T-helper 1 cell treated with Interleukin-12 subunit alpha and Interleukin-12 subunit beta and Interleukin-4 antibody, amounts not matched to agents 30 ng/mL and 1 ng/mL, for 36 hours (primary cell): ENCODE measurements around the gene MT1M. TPM values are rescaled to one million over a fixed set of nuclear protein-coding genes. Genes with fewer than 3 reads are reported as not detected.
"Not testable (repeated sequence)": the region's sequence is repeated elsewhere in the genome, so short reads cannot be mapped to it uniquely, and the experiment has no call there.

ENCODE experiments used
- intact Hi-C: fragments of 100-400 bp; cut with micrococcal nuclease; formaldehyde crosslinking; loops from one replicate; pipeline ENCODE4 v1.15.1; 2024
- total RNA-seq: library from RNA; stranded (reverse); gene quantifications from 2 replicates; pipeline ENCODE4 v1.2.3, GENCODE V29; 2022

MT1M gene
- total RNA-seq, 1 donor from 2014 or later, result not detected

DNA sequence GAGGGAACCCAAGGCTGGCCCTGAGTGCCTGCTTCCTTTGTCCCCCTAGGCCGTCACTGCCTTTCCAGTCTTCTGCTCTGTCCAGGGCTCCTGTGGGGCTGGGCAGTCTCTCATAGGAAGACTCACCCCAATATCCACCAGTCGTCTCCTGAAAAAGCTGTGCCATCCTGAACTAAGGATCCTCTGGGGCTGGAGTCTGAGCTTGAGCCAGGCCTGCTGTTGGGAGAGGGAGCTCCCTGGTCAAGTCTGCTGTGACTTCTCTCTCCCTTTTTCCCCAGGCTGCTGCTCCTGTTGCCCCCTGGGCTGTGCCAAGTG is 38.1 kb downstream of the MT1M start:
- intact Hi-C loops, result no loop called here

DNA sequence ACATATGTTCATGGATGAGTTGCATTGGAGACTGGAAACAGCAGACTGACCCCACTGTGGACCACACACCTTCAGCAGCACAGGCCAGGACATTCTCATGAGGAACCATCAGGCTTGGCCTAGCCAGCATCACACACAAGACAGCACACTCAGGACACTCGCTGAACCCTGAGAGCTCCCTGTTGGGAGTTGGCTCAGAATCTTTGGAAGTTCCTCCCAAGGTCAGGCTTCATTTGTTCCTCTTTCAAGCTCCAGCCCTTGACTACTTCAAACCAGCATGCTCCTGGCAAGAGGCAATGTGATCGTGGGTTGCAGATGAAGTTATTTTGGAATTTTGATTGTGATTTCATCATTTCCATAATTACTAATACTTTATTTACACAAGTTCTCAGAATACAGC is 39.2 kb downstream of the MT1M start:
- intact Hi-C loops, result not testable (repeated sequence)

GRCh38 chr16:56672171-56672570 is 39.7 kb downstream of the MT1M start:
- intact Hi-C loops, result not testable (repeated sequence)

- intact Hi-C loops, result no loop called here
These were observed 40.5 kb downstream of the MT1M start for GRCh38 chr16:56672761-56673536.

DNA sequence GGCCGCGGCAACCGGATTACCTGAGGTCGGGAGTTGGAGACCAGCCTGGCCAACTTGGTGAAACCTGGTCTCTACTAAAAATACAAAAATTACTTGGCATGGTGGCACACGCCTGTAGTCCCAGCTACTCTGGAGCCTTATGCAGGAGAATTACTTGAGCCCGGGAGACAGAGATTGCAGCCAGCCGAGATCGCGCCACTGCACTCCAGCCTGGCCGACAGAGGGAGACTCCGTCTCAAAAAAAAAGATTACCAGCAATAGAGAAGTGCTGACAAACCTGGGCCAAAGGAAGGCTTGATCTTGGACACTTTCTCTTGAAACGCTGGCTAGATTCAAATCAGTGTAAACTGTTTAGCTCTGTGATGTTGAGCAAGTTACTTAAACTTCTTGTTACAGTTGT is 41.5 kb downstream of the MT1M start:
- intact Hi-C loops, result loop anchor here (1.0 kb wide), 2 partner anchors 28 to 115 kb away; no protein-coding TSS in a partner anchor

GRCh38 chr16:56674570-56674969 is 42.1 kb downstream of the MT1M start:
- intact Hi-C loops, result loop anchor here (1.0 kb wide), 2 partner anchors 28 to 115 kb away; no protein-coding TSS in a partner anchor

DNA sequence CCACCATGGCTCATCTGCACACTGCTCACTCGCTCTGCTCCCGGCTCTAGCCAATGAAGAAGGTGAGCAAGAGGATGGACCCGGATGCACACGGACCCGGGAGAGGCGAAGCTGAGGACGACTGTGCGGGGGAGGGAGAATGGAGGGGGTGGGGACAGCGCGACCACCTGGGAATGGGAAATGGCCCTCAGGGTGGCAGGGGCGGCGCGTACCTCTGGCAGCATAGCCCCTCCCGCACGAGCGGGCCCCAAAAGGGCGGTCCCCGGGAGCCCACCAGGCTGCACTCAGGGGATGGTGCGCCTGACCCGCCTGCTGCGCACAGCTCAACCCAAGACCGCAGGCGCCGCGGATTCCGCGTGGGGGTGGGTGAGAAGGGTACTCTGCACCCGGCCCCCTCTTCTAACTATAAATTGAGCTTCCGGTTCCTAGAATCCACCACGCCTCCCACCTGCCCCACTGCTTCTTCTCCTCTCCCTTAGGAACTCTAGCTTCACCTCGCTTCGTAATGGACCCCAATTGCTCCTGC is 43.3 kb downstream of the MT1M start:
- intact Hi-C loops, result no loop called here

GRCh38 chr16:56677474-56677873 is 45.0 kb downstream of the MT1M start:
- intact Hi-C loops, result no loop called here

DNA sequence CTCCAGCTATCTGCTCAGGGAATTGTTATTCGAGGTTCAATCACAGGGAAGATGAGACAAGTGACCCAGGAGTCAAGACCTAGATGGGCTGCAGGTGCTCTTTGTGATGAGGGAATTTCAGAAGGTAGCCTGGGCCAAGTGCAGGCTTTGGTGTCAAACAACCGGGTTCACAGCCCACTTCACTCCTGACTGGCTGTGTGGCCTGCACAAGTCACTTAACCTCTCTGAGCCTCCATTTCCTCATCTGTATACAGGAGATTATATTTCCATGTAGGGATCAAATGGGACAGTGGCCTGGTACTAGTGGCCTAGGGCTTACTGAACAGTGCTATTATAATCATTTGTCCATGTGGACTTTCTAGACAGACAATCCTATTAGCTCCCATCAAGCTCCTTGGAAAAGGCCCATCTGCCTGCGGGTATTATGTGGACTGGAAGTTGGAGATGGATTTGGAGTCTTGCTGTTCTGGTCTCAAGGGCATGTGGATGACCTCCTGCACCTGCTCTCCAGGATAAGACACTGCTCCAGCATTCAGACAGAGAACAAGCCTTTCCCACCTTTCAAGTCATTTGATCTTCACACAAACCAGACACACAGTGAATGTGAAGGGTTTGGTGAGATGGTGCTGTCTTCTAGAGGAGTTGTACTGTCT is 46.7 kb downstream of the MT1M start:
- intact Hi-C loops, result no loop called here

DNA sequence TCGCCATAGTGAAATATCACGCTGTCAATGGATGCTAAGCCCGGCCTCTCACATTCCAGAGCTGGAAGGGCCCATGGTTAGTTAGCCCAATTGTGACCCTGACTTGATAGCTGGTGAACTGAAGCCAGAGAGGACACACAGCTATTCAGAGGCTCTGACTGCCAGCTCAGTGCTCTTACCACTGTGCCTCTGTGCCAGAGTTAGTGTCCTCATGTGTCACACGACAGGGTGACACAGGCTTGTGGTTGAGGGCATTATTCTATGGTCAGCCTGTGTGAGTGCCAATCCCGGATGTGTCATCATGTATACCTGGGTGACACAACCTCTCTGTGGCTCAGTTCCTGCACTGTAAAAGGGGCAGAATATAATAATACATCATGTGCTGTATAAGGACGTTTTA is 47.4 kb downstream of the MT1M start:
- intact Hi-C loops, result loop anchor here (5.0 kb wide), 1 partner anchor 323 kb away; no protein-coding TSS in a partner anchor

DNA sequence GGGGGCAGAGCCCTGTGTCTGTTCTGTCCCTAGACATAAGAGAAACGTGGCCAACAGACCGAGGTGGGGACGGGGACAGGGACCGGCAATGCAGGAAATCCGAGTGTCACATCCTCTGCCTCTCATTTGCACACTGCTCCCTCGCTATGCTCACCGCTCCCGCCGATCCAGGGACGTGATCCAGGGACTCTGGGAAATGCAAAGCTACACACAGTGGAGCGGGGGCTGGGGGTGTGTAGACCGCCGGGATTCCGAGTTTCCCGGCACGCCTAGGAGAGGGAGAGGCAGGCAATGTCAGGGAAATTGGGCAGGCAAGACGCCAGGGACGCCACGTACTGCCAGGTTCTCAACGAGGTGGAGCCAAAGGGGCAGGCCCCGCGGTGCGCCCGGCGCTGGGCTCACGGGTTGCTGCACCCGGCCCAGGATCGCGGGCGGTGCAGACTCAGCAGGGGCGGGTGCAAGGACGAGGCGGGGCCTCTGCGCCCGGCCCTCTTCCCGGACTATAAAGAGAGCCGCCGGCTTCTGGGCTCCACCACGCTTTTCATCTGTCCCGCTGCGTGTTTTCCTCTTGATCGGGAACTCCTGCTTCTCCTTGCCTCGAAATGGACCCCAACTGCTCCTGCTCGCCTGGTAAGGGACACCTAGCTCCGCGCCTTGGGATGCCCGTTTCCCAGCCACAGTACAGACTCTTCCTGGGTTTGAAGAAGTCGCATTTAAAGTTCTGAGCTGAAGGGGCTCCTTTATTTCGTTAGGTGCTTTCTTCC is 49.7 kb downstream of the MT1M start, which contains the start of gene MT1X:
TSS of gene MT1X (plus strand) at position 532 of the 764 bp plus-strand sequence. CDS start at position 603, 71 bp downstream.
- intact Hi-C loops, result loop anchor here (1.0 to 5.0 kb wide), 13 partner anchors 13 to 563 kb away; partner anchors contain the start of genes ARL2BP, BBS2, MT1E and MT1F

- intact Hi-C loops, result loop anchor here (1.0 to 5.0 kb wide), 13 partner anchors 14 to 562 kb away; partner anchors contain the start of genes ARL2BP, BBS2, MT1E and MT1F
These were observed 50.4 kb downstream of the MT1M start for GRCh38 chr16:56682703-56683397.

Other genes starting within 250 kb of the MT1M start
- gene AMFR, start 207.1 kb upstream of the MT1M start, total RNA-seq, result 50.3 and 51.1 TPM in 2 replicates
- gene NUDT21, start 181.3 kb upstream of the MT1M start, total RNA-seq, result 190 and 193 TPM in 2 replicates
- 52.5 and 57.2 TPM in 2 replicates for gene OGFOD1, start 181.1 kb upstream of the MT1M start, total RNA-seq
- 12.1 and 15.9 TPM in 2 replicates for gene BBS2, start 112.6 kb upstream of the MT1M start, total RNA-seq
- not detected in 2 replicates for gene MT4, start 67.6 kb upstream of the MT1M start, total RNA-seq
- 2.5 and 5.0 TPM in 2 replicates for gene MT3, start 43.1 kb upstream of the MT1M start, total RNA-seq
- 314 and 350 TPM in 2 replicates for gene MT2A, start 24.1 kb upstream of the MT1M start, total RNA-seq
- 152 and 159 TPM in 2 replicates for gene MT1E, start 6.9 kb upstream of the MT1M start, total RNA-seq
- 1.0 TPM in 1 of 2 replicates, not detected in the other for gene MT1A, start 6.0 kb downstream of the MT1M start, total RNA-seq
- not detected in 2 replicates for gene MT1B, start 19.2 kb downstream of the MT1M start, total RNA-seq
- 21.9 and 25.2 TPM in 2 replicates for gene MT1F, start 25.3 kb downstream of the MT1M start, total RNA-seq
- 24.1 and 28.8 TPM in 2 replicates for gene MT1G, start 35.4 kb downstream of the MT1M start, total RNA-seq
- 2.8 and 4.9 TPM in 2 replicates for gene MT1H, start 37.2 kb downstream of the MT1M start, total RNA-seq
- 69.0 and 74.7 TPM in 2 replicates for gene MT1X, start 49.8 kb downstream of the MT1M start, total RNA-seq
- gene NUP93, start 97.5 kb downstream of the MT1M start, total RNA-seq, result 102 and 107 TPM in 2 replicates
- not detected in 2 replicates for gene SLC12A3, start 232.5 kb downstream of the MT1M start, total RNA-seq